Thoracic aorta (tissue), 2 donors: ENCODE results near the gene CCDC142. TPM values are rescaled to one million over a fixed set of nuclear protein-coding genes. Genes with fewer than 3 reads are reported as not detected.

Experiments
- ATAC-seq: fragments of 150-250 bp; one replicate; pipeline ENCODE4 v1.8.0; 2017; ENCODE audit warnings: low read depth; ENCODE audit not compliant: insufficient number of reproducible peaks, low FRiP score
- DNase-seq: peaks from one replicate; pipeline ENCODE4 v3.0.0-alpha.2; 2020; ENCODE audit warnings: low spot score
- H3K27ac ChIP-seq, 2 donors: fragments of 200-600 bp; sonication (generic); 1 replicate in 1 of 2; 2 replicates in 1 of 2; pipeline ENCODE4 v1.5.1; 2016; ENCODE audit warnings: mild to moderate bottlenecking in 2 of 2, moderate library complexity in 2 of 2
- H3K27me3 ChIP-seq: fragments of 200-600 bp; sonication (generic); replicated peaks from 2 replicates; pipeline ENCODE4 v1.6.0; 2016; ENCODE audit warnings: mild to moderate bottlenecking; ENCODE audit not compliant: insufficient read depth
- H3K36me3 ChIP-seq: fragments of 200-600 bp; sonication (generic); one replicate; pipeline ENCODE4 v1.5.1; 2016
- H3K4me1 ChIP-seq, 2 donors: fragments of 200-600 bp; sonication (generic); 1 replicate in 1 of 2; 2 replicates in 1 of 2; pipeline versions ENCODE4 v1.5.1 to v1.6.0; 2016; ENCODE audit warnings: low read depth in 2 of 2, mild to moderate bottlenecking in 1 of 2; ENCODE audit not compliant: control insufficient read depth in 1 of 2
- H3K4me3 ChIP-seq: fragments of 200-600 bp; sonication (generic); 2 replicates; pipeline ENCODE4 v1.5.1; 2016; ENCODE audit warnings: mild to moderate bottlenecking
- H3K9me3 ChIP-seq: fragments of 200-600 bp; sonication (generic); 2 replicates; pipeline ENCODE4 v1.5.1; 2016
- CTCF ChIP-seq: fragments of 200-600 bp; sonication (generic); IDR thresholded peaks from one replicate; pipeline ENCODE4 v1.5.1; 2019; ENCODE audit warnings: antibody characterized with exemption
- total RNA-seq, 2 donors: library from RNA; depleted of rRNA; stranded (reverse); fragments of >200 nt; gene quantifications; one replicate each; pipeline versions ENCODE4 v1.1.0 to v1.2.3, GENCODE V29; 2016

Gene CCDC142
- total RNA-seq, 2 donors from 2014 or later = 31.5 to 43.4 TPM

- H3K9me3 ChIP-seq = no peaks in the 10 kb centered on the region
- H3K27ac ChIP-seq = peak within 1 kb of the TSS; percentile 99
- DNase-seq (peak; percentile 97), ATAC-seq (peak; percentile 99)
- peaks cover 16% of the 10 kb centered on the region for H3K36me3 ChIP-seq
- H3K4me3 ChIP-seq = peak within 1 kb of the TSS; percentile 98
- peaks cover 11 to 35% of the 10 kb centered on the region in 2 donors for H3K4me1 ChIP-seq
- peaks cover 9% of the 10 kb centered on the region for H3K27me3 ChIP-seq
- peak; percentile 36 for TF ChIP-seq CTCF
Observed at GRCh38 chr2:74507145-74507925, 24.5 kb upstream of the CCDC142 start, which contains the start of gene PCGF1. Gene PCGF1 (minus strand): TSS chr2:74507695. CDS start chr2:74507668, 27 bp downstream.

GRCh38 chr2:74505448-74506246, 22.8 kb upstream of the CCDC142 start:
- no peak for ATAC-seq
- H3K9me3 ChIP-seq = no peaks in the 10 kb centered on the region
- H3K36me3 ChIP-seq = peaks cover 16% of the 10 kb centered on the region
- H3K27ac ChIP-seq = no peak overlapping the region
- no peak for DNase-seq
- no peak for TF ChIP-seq CTCF
- no peaks in the 10 kb centered on the region for H3K27me3 ChIP-seq
- H3K4me3 ChIP-seq = no peak overlapping the region
- peaks cover 11 to 35% of the 10 kb centered on the region in 2 donors for H3K4me1 ChIP-seq

GRCh38 chr2:74504591-74504990, 21.8 kb upstream of the CCDC142 start:
- no peak for DNase-seq
- H3K36me3 ChIP-seq = peaks cover 16% of the 10 kb centered on the region
- no peak for ATAC-seq
- no peaks in the 10 kb centered on the region for H3K27me3 ChIP-seq
- no peaks in the 10 kb centered on the region for H3K9me3 ChIP-seq
- no peak overlapping the region for H3K4me3 ChIP-seq
- H3K4me1 ChIP-seq = peaks cover 11 to 39% of the 10 kb centered on the region in 2 donors
- TF ChIP-seq CTCF = no peak
- no peak overlapping the region for H3K27ac ChIP-seq

GRCh38 chr2:74503506-74504475, 21.0 kb upstream of the CCDC142 start:
- peaks cover 16% of the 10 kb centered on the region for H3K36me3 ChIP-seq
- H3K4me3 ChIP-seq = peak overlapping the region; percentile 80
- DNase-seq = no peak
- peaks cover 17 to 47% of the 10 kb centered on the region in 2 donors for H3K4me1 ChIP-seq
- no peak for ATAC-seq
- H3K9me3 ChIP-seq = no peaks in the 10 kb centered on the region
- no peak for TF ChIP-seq CTCF
- H3K27ac ChIP-seq = peak overlapping the region in 1 of 2 donors; percentile 32
- H3K27me3 ChIP-seq = peaks cover 4% of the 10 kb centered on the region
